GM12892 (cell line): Measurements from ENCODE around the gene DCLK1.

ENCODE experiments used
- DNase-seq: peaks from one replicate; pipeline ENCODE4 v3.0.0; 2011; ENCODE audit not compliant: insufficient read length
- FAIRE-seq: peaks from 2 replicates; lab custom pipeline; 2011; peaks lifted over from hg19 to GRCh38; lab: Jason Lieb, UNC
- POLR2A ChIP-seq: IDR thresholded peaks from 2 replicates; pipeline ENCODE4 v1.6.1; 2011; ENCODE audit warnings: low read depth, low read length, control low read depth
- POLR2AphosphoS5 ChIP-seq: IDR thresholded peaks from 2 replicates; pipeline ENCODE4 v1.6.1; 2011; ENCODE audit warnings: low read depth, low read length, control low read depth
- TAF1 ChIP-seq: IDR thresholded peaks from 2 replicates; pipeline ENCODE4 v1.6.1; 2011; ENCODE audit warnings: low read depth, mild to moderate bottlenecking, control low read depth, low read length, borderline replicate concordance

The DCLK1 gene

DNA sequence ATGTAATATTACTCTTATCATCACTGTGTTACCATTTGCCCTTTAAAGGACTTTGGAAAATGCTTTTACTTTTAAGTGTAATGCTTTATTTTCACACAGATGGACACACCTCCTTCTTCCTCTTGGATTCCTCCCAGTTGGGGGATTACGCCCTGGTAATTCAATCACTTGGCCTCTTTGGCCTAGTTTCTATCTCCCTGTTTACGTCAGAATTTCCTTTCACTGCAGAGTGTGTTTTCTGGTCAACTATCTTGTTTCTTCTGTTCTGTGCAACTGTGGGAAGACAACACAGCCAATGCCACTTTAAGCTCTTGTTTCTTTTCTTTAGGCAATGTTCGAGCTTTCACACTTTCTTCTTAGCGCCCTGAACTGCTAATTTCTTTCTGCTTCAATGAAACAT lies 397.4 kb downstream of the DCLK1 start:
- FAIRE-seq = no peak
- no peak for TF ChIP-seq TAF1
- TF ChIP-seq POLR2A = no peak
- TF ChIP-seq POLR2AphosphoS5 = no peak
- no peak for DNase-seq

DNA sequence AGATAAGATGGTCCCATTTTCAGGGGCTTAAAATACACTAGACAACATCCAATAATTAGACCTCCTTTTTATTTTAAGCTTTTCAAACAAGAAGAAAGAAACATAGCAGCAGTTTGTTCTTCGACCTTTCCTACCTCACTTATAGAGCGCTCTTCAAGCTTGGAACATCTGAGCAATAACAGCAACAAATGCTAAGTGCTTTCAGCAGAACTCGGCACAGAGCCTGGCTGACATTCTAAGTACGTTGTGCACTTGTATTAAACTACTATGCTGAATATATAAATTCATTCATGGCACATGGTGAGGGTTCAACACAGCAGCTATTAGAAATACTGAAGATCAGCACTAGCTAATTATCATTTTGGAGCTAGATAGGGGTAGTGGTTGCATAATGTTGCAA lies 398.6 kb downstream of the DCLK1 start:
- FAIRE-seq = no peak
- DNase-seq = no peak
- no peak for TF ChIP-seq POLR2A
- TF ChIP-seq TAF1 = no peak
- no peak for TF ChIP-seq POLR2AphosphoS5

DNA sequence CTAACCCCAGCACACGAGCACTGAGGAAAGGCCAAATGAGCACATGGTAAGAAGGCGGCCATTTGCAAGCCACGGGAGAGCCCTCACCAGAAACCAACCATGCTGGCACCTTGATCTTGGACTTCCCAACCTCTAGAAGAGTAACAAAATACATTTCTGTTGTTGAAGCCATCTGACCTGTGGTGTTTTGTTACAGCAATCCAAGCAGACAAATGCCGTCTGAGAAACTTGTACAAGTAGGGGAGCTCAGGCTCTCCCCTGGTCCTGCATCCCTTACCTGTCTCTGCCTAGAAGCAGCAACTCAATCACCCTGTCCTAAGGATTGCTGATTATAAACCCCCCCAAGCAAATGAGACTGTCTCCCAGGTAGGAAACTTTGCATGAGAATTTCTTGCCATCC lies 399.7 kb downstream of the DCLK1 start:
- DNase-seq (no peak), FAIRE-seq (no peak)
- no peak for TF ChIP-seq TAF1
- TF ChIP-seq POLR2AphosphoS5 = no peak
- no peak for TF ChIP-seq POLR2A

DNA sequence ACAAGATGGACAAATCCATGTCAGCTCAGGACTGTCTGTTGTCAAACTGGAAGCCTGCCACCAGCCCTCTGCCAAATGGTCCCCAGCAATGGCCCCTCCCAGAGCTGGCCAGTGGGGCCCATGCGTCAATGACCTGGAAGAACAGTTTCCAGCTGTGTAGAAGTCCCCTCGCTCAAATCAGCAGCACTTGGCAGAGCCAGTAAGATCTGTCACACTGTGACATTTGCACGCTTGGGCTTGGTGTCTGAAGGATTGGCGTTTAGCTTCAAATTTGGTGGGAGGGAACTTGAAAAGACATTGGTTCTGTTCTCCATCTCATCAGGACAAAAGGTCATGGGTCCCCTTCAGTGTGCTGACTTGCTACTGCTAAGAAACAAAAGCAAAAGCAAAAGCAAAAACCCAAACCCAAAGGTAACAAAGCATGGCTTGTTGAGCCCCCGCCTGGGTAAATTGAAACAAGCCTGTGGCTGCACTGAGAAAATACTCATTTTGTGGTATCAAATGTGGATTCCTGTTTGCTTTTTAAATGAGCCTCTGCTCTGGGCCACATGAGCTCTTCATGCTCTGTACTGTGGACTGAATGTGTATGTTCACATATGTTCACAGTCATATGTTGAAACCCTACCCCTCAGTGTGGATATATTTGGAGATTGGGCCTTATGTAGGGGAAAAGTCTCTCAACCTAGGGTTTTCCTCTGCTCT lies 401.1 kb downstream of the DCLK1 start:
- TF ChIP-seq POLR2A = no peak
- no peak for TF ChIP-seq POLR2AphosphoS5
- TF ChIP-seq TAF1 = no peak
- no peak for DNase-seq
- no peak for FAIRE-seq

DNA sequence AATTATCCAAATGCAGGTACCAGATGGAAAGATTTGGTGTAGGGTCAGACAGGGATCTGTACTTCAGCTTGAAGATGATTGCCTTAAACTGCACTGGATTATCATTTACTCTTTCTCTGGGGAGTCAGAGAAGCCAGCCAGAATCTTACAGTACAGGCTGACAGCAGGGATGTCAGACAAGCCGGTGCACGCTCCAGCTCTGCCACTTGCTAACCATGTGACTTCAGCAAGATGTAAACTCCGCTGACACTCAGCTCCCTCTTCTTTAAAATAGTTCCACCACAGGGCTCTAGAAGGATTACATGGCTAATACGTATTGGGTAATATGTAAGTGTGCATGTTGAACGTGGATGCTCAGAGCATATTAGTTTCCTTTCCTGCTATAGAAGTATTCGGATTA lies 403.3 kb downstream of the DCLK1 start:
- TF ChIP-seq TAF1 = no peak
- TF ChIP-seq POLR2A = no peak
- no peak for TF ChIP-seq POLR2AphosphoS5
- no peak for DNase-seq
- FAIRE-seq = no peak

DNA sequence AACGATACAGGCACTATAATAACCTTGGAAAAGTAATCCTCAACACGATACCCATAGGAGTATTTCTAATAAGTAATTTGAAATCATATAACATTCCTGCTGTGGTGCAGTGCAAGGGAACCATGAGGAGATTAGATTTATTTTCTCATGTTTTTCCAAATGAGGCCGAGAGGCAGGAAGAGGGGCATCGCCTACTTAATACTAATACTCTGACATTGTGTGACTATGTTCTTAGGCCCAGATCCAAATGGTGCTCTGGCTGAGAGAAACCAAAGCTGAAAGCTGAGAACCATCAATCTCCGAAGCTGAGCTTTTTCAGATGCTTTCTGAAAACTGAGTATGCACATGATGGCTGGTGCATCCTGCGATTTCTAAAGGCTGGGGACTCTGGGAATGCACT lies 406.7 kb downstream of the DCLK1 start:
- FAIRE-seq (no peak), DNase-seq (no peak)
- TF ChIP-seq POLR2AphosphoS5 = no peak
- no peak for TF ChIP-seq POLR2A
- no peak for TF ChIP-seq TAF1

DNA sequence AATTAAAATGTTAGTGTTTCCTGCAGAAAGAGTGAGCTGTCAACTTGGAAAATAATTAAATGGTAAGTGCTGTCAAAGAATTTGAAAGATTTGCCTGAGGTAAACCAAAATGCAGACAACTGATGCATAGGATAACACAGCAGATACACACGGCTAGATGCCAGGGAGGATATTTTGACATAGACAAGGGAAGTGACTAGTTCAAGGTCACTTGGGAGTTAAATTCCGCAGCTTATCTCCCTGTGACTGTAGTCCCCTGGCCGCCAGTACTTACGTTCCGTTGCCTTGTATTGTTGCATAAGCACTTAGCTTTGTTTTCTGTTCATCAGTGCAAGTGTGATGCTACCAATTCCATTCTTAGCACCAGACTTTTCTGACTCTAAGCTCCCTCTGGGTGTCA lies 407.4 kb downstream of the DCLK1 start:
- DNase-seq = no peak
- FAIRE-seq = no peak
- TF ChIP-seq POLR2AphosphoS5 = no peak
- TF ChIP-seq TAF1 = no peak

DNA sequence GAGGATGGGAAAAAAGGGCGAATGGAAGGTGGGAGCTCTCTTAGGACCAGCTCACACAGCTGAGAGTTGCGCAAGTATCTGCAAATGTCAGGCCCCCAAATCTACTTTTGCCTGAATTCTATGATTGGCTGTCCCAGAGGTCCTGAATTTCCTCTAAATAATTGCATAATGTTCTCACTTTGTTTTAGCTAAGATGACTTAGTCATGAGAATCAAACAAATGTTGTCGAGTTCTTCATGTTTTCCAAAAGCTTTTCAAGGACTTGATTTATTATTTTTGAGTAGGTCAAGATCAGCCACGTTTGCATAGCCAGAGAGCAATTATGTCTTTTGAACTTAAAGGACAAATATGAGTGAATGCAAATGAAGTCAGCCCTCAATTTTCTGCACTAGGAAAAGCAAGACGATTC lies 408.1 kb downstream of the DCLK1 start:
- TF ChIP-seq POLR2A (no peak), POLR2AphosphoS5 (no peak), TAF1 (no peak)
- FAIRE-seq (no peak), DNase-seq (no peak)

DNA sequence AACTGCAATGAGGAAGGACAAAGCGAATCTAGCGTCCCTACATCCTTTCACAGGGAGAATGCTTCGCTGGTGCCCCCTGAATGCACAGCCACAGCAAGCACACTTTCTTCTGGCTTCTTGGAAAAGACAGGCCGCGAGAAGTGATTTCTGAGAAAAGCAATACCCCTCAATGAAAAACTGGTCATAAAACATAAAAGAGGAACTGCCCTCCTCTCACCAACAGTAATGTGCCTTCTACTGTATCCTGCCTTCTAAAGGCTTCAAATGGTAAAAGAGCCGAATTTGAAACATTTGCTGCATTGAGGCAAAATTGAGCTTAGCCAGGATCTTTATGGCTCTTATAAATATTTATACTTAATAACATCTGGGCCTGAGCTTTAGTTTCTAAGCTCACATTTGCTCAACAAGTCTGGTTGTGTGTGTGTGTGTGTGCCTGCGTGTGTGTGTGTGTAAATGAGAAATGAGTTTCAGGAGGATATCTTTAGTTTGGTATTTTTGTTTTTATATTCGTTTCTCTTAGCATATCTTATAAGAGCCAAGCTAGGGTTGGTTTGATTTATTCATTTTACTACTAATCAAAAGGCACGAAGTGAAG lies 408.6 kb downstream of the DCLK1 start:
- FAIRE-seq (no peak), DNase-seq (no peak)
- no peak for TF ChIP-seq TAF1
- TF ChIP-seq POLR2AphosphoS5 = no peak
- TF ChIP-seq POLR2A = no peak

DNA sequence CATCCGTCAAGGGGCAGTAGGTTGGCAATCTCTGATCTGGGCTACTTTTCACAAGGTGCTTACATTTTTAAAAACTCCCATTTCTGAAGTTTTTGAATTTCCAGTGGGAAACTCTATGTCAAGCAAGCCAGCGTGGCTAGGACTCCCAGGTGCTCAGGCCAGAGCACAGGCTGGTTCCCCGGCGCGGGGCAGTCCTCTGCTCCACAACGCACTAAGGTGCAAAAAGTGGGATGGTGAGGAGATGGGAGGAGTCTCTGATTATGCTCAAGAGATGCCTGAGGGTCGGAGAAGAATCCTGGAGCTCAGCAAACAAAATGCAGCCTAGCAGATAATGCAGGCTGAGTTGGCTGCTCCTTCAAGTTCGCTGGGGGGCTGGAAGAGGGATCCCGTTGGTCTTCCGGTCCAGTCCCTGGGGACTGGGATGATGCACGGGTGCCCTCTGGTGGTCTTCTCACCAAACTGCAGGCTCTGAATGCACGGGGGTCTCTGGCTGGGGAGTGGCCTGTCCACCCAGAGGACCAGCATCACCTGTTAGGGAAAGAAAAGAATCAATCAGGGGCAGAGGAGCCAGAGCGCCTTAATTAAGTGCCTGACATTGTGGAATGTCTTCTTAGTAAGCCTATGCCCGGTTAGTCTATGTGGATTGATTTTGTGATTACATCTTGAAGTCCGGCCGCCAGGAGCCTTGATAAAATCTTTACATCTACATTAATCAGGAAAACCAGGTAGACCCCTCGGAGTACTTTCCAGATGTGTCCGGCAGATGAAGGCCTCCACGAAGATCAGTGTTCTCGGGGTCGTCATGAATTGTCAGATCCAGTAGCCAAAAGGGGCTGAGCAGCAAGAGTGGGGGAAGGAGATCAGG lies 410.3 kb downstream of the DCLK1 start:
- FAIRE-seq (no peak), DNase-seq (peak; percentile 31)
- TF ChIP-seq POLR2AphosphoS5 (no peak), TAF1 (no peak), POLR2A (no peak)

DNA sequence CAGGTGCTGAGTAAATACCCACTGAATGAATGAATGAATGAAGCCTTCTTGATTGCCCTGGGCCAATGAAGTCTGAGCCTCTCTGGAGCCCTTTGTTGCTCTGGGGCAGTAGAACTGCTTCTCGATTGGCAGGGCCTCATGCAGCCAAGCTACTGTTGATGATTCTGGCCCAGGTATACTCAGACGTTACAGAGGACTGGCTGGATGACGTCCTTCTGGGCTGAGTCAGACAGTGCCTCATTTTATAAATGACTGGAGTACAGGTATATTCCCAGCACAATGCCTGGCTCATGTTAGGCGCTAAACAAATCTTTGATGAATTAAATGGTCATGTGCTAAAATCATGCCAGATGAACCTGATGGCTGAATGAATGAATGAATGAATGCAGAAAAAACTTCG lies 410.9 kb downstream of the DCLK1 start:
- no peak for FAIRE-seq
- TF ChIP-seq POLR2AphosphoS5 = no peak
- no peak for TF ChIP-seq POLR2A
- TF ChIP-seq TAF1 = no peak
- no peak for DNase-seq
